Measurements from ENCODE around the gene RPH3AL.

The RPH3AL gene

DNA sequence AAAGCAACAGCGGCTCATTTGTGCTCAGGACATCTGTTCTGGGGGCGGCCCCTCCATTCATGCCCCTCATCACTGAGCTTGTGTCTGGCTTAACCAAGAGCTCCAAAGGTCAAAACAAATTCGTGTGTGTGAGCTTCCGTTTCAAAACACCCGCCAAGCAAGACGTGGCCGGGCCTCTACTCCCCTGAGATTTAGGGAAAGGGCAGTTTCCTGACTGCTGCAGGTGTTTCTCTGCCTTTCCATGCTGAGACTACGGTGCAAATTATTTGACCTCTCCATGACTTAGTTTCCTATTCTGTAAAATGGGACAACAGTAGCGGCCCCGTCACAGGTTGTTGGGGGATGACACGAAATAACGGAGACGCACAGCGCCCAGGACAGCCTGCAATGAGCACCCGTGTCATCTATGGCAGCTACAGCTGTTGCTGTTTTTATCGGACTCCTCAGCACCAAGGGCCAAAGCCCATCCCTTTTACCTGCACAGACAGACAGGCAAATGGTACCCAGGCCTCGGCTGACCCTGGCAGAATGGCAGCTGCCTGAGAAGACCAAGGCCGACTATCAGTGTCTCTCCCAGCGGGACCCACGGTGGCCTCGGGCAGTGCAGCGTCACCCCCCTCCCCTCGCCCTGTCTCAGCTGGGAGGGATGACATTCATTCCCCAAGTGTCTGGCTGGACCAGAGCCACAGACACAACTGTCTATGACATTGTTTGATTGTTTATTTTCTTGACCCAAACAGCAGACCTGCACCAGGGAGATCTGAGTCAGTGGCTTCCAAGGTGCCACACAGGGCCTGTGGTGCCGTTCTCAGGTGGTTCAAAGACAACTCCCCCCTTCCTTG lies 120.4 kb downstream of the RPH3AL start:
- no peak overlapping the region for H3K4me3 ChIP-seq (ENCODE audit: low read depth, low read length)
- TF ChIP-seq, protein P1, sequence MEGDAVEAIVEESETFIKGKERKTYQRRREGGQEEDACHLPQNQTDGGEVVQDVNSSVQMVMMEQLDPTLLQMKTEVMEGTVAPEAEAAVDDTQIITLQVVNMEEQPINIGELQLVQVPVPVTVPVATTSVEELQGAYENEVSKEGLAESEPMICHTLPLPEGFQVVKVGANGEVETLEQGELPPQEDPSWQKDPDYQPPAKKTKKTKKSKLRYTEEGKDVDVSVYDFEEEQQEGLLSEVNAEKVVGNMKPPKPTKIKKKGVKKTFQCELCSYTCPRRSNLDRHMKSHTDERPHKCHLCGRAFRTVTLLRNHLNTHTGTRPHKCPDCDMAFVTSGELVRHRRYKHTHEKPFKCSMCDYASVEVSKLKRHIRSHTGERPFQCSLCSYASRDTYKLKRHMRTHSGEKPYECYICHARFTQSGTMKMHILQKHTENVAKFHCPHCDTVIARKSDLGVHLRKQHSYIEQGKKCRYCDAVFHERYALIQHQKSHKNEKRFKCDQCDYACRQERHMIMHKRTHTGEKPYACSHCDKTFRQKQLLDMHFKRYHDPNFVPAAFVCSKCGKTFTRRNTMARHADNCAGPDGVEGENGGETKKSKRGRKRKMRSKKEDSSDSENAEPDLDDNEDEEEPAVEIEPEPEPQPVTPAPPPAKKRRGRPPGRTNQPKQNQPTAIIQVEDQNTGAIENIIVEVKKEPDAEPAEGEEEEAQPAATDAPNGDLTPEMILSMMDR (IDR thresholded peaks at IDR 0.05; ENCODE audit: borderline replicate concordance, insufficient read depth, low read depth, low read length): no peak

DNA sequence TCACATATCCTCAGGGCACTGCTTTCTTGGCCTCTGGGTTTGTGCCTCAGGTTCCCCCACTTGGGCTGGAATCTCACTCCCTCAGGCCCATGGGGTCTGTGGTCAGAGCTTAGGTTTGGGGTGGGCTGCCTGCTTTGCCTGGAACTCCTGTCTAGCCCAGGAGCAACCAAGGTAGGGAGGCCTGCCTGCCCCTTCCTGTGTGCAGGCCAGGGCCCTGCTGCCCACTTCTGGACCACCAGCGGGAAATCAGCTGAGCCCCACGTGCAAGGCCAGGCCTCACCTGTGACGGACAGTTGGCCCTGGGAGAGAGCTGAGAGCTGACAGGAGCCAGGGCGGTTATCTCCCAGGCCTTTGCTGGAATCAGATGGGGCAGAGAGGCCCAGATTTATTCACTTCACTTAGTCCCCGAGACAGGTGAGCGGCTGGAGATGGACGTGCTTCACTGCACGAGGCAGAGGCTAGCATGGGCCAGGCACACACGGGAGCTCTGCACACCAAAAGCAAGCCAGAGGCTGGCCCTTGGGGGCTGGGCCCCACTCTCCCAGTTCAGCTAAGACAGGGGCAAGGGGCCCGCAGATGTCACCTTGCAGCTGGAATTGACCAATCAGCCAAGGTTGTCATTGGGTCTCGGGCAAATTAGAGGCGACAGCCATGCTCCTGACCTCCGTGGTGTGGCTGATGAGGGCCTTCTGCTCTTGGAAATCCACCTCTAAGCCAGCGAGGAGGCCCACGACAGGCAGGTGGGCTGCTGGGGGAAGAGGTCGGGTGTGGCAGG lies 121.2 kb downstream of the RPH3AL start:
- TF ChIP-seq, protein P1 (IDR thresholded peaks at IDR 0.05; ENCODE audit: borderline replicate concordance, insufficient read depth, low read depth, low read length): no peak

DNA sequence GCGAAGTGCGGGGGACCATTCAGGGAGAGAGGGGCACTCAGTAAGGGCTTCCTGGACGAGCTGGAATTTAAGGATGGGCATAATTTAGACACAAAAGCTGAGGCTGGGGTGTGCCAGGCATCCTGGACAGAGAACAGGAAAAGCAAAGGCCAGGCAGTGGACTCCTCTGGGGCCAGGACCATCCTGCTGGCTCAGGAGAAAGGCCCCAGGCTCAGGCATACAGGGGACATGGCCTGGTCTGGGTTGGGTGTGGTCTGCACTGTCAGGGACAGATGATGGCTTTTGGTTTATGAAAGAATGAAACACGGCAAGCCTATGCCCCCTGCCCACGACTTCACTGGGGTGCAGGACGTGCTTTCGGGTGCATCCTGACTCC lies 122.2 kb downstream of the RPH3AL start:
- no peak overlapping the region for H3K4me3 ChIP-seq (ENCODE audit: low read depth, low read length)
- TF ChIP-seq, protein P1 (IDR thresholded peaks at IDR 0.05; ENCODE audit: borderline replicate concordance, insufficient read depth, low read depth, low read length): no peak

More for the DNA sequence above, 121.2 kb downstream of the RPH3AL start:
- no peak overlapping the region for H3K4me3 ChIP-seq (ENCODE audit: low read depth, low read length)

DNA sequence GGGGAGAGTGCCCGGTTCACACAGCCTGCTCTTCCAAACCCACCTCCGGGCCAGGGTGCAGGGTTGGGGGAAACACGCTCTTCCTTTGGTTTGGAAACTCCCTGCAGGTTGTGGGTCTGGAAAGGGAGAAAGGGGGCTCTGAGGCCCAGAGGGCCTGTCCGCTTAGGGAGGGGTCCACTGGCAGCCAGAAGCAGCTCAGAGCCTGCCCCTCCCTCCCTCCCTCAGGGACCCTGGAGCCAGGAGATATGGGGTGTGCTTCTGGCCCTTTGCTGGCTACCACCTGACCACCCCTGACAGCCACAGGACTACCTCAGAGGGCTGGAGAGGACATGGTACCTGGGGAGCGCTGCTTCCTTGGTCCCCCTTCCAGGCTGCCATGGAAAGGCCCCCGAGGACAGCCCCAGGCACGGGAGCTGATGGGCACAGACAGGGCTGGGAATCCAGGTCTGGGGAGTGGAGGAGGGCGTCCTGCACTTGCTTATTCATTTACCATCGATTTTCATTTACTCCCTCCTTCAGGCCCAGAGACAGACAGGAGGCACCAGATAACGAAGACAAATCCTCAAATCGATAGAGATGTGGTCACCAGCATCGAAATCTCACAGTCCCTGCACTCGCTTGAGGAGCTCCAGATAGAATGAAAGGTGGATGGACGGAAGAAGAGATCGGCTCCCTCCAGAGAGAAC lies 122.8 kb downstream of the RPH3AL start:
- TF ChIP-seq, protein P1 (IDR thresholded peaks at IDR 0.05; ENCODE audit: borderline replicate concordance, insufficient read depth, low read depth, low read length): no peak
- no peak overlapping the region for H3K4me3 ChIP-seq (ENCODE audit: low read depth, low read length)

DNA sequence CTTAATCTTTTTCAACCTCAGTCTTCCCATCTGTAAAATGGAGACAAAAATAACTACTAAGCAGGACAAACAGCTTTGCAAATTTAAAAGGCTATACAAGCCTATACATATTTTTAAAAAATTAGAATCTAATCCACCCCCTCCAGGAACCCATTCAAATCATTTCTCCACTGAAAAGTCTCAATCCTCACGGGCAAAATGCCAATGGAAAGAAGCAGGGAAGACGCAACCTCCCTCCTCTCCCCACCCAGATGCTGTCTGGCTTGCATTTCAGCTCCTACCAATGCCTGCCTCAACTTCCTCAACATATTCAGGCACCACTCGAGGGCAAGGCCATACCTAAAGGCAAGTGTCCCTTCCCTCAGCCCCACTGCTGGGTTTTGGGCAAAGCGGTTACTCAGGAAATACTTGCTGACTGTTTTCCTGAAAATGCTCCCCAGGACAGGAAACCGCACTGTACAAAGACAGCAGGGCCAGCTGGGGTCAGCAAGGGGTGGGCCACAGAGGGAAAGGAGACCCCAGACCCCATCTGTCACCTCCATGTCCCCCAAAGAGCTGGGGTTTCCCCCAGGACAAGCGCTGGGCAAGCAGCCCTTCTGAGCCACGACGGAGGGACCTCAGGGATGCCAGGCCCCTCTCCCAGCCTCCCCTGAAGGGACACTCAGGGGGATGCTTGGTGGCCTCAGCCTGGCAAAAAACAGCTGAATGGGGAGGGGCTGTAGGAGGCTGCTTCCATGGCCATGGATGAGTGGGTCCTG lies 123.5 kb downstream of the RPH3AL start:
- TF ChIP-seq, protein P1 (IDR thresholded peaks at IDR 0.05; ENCODE audit: borderline replicate concordance, insufficient read depth, low read depth, low read length): no peak
- H3K4me3 ChIP-seq (ENCODE audit: low read depth, low read length): no peak overlapping the region

DNA sequence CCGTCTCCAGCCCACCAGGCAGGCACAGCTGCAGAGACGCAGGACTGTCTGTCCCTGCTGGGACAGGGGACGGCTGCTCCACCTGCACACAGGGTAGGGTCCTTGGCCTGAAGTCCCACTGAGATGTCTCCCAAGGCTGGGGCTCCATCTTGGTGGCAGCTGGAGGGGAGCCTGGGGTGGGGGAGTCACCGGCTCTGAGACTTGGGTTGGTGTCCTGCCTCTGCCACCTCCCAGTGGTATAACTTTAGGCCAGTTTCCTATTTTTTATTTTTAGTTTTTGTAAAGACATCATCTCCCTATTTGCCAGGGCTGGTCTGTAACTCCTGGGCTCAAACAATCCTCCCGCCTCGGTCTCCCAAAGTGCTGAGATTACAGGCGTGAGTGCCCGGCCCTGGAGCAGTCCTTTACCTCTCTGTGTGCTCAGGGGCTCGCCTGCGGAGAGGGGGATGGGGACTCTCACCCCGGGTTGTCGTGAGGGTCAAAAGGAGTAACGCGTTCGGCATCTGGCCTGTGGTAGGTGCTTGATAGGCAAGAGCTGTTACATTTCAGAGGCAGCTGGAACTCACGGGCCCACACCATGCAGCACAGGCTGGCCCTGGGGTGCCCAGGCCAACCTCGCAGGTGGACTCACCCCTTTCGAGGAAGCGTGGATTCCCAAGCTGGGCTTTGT lies 124.5 kb downstream of the RPH3AL start:
- no peak overlapping the region for H3K4me3 ChIP-seq (ENCODE audit: low read depth, low read length)
- TF ChIP-seq, protein P1 (IDR thresholded peaks at IDR 0.05; ENCODE audit: borderline replicate concordance, insufficient read depth, low read depth, low read length): no peak
